PC-9 (cell line): ENCODE results near the gene FGFR2. TPM values are rescaled to one million over a fixed set of nuclear protein-coding genes. Genes with fewer than 3 reads are reported as not detected.

ENCODE experiments used
- BruUV-seq: library from RNA; stranded (reverse); fragments of 400-500 nt; replicated peaks from 2 replicates; lab custom pipeline; 2021; lab: Mats Ljungman, UMichigan
- CTCF ChIA-PET: fragments of 300-600 bp; sonication (Branson Sonifier 250); formaldehyde crosslinking; loops from one replicate; lab custom pipeline; 2022; ENCODE audit warnings: antibody characterized with exemption; lab: Charles Lee
- POLR2A ChIA-PET: fragments of 300-600 bp; sonication (Branson Sonifier 250); formaldehyde crosslinking; loops from one replicate; lab custom pipeline; 2022; ENCODE audit warnings: antibody characterized with exemption; ENCODE audit not compliant: unreplicated experiment; lab: Charles Lee
- DNase-seq, 2 experiments: peaks; one replicate each; pipeline versions ENCODE4 v3.0.0 to v3.0.0-alpha.2; 2015 to 2022; ENCODE audit warnings: mixed read lengths in 1 of 2
- H2AFZ ChIP-seq: fragments of 200-600 bp; sonication (generic); 2 replicates; pipeline ENCODE4 v1.8.1; 2017; ENCODE audit warnings: antibody characterized with exemption
- H3F3A ChIP-seq: fragments of 200-600 bp; sonication (generic); 2 replicates; pipeline ENCODE4 v1.8.1; 2017; ENCODE audit warnings: antibody characterized with exemption, mild to moderate bottlenecking, low read depth; ENCODE audit not compliant: insufficient read depth
- H3K27ac ChIP-seq: fragments of 200-600 bp; sonication (generic); 2 replicates; pipeline ENCODE4 v1.6.1; 2016; ENCODE audit warnings: mixed run types
- H3K27me3 ChIP-seq: fragments of 200-600 bp; sonication (generic); 2 replicates; pipeline ENCODE4 v1.6.1; 2016; ENCODE audit warnings: low read depth, mixed run types; ENCODE audit not compliant: insufficient read depth
- H3K36me3 ChIP-seq: fragments of 200-600 bp; sonication (generic); 2 replicates; pipeline ENCODE4 v1.6.1; 2016; ENCODE audit warnings: low read depth, mixed run types
- H3K4me1 ChIP-seq: fragments of 200-600 bp; sonication (generic); replicated peaks from 2 replicates; pipeline ENCODE4 v1.6.1; 2016; ENCODE audit warnings: mixed run types; ENCODE audit not compliant: insufficient read depth
- H3K4me2 ChIP-seq: fragments of 200-600 bp; sonication (generic); 2 replicates; pipeline ENCODE4 v1.6.1; 2017; ENCODE audit warnings: mixed run types
- H3K4me3 ChIP-seq: fragments of 200-600 bp; sonication (generic); 2 replicates; pipeline ENCODE4 v1.6.1; 2016; ENCODE audit warnings: mixed run types
- H3K79me2 ChIP-seq: fragments of 200-600 bp; sonication (generic); 2 replicates; pipeline ENCODE4 v1.6.1; 2017; ENCODE audit warnings: low read depth, mixed run types
- H3K9me2 ChIP-seq: fragments of 200-600 bp; sonication (generic); 2 replicates; pipeline ENCODE4 v1.8.1; 2017; ENCODE audit warnings: mild to moderate bottlenecking; ENCODE audit not compliant: insufficient read depth
- H3K9me3 ChIP-seq: fragments of 200-600 bp; sonication (generic); 2 replicates; pipeline ENCODE4 v1.8.1; 2016; ENCODE audit warnings: low read depth; ENCODE audit not compliant: insufficient read depth
- H4K20me1 ChIP-seq: fragments of 200-600 bp; sonication (generic); 2 replicates; pipeline ENCODE4 v1.8.1; 2017; ENCODE audit not compliant: insufficient read depth
- EZH2 ChIP-seq: fragments of 200-600 bp; sonication (generic); IDR thresholded peaks from 2 replicates; pipeline ENCODE4 v1.8.0; 2017; ENCODE audit warnings: antibody characterized with exemption, low read depth
- intact Hi-C: fragments of 100-400 bp; cut with micrococcal nuclease; formaldehyde crosslinking; loops from one replicate; pipeline ENCODE4 v1.10.0; 2022; ENCODE audit not compliant: unreplicated experiment
- total RNA-seq: library from RNA; stranded (reverse); gene quantifications from 2 replicates; pipeline ENCODE4 v1.2.3, GENCODE V29; 2021
- TF ChIP-seq, protein P1 (sequence below): fragments of 200-600 bp; sonication (generic); conservative IDR thresholded peaks from 2 replicates; pipeline ENCODE4 v1.6.1; 2017; ENCODE audit warnings: mixed run types, antibody characterized with exemption, mild to moderate bottlenecking, moderate library complexity

The FGFR2 gene
- total RNA-seq, 1 experiment from 2014 or later: not detected

DNA sequence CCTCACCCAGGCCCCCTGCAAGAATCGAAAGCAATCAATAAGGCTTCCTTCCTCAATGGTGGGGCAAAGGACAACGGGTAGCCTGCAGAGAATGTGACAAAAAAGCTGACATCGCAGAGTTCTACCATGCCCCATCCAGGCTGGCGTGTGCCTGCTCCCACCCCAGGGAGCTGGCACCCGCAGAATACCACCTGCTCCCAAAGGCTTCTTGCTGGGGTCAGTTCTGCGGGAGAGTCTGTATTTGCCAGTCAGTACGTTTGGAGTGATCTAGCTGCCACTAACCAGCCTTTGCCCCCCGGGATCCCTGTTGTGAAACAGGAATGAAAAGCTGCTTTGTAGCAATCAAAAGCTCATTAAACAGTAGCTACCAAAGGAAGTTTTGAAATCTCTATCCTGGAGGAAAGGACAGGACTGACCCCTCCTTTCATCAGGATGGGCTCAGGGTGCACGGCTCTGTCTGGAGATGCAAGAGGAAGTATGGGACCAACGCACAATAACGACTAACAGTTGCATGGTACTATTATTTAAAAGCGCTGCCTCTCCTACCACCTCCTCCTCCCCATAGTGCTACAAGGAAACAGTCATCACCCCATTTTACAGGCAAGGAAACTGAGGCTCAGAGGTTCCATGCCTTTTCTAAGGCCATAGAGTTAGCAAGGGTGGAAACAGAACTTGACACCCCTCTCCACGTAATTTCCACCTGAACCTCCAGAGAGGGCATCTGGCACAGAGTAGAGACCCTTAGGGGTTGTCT, 67.0 kb downstream of the FGFR2 start:
- Histone ChIP-seq H3K4me3 (no peak overlapping the region), H3K36me3 (no peaks in the 10 kb centered on the region), H3K27ac (no peak overlapping the region), H3K4me2 (no peak overlapping the region), H3K4me1 (no peaks in the 10 kb centered on the region), H3K9me3 (no peaks in the 10 kb centered on the region), H4K20me1 (no peaks in the 10 kb centered on the region), H3K9me2 (no peaks in the 10 kb centered on the region), H2AFZ (no peak overlapping the region), H3K27me3 (peaks cover 79% of the 10 kb centered on the region), H3K79me2 (no peaks in the 10 kb centered on the region), H3F3A (no peaks in the 10 kb centered on the region)
- ChIA-PET CTCF (no interaction called here), POLR2A (no interaction called here)
- no TSS peak for BruUV-seq
- DNase-seq: no peak
- TF ChIP-seq EZH2: no peak
- TF ChIP-seq, protein P1, sequence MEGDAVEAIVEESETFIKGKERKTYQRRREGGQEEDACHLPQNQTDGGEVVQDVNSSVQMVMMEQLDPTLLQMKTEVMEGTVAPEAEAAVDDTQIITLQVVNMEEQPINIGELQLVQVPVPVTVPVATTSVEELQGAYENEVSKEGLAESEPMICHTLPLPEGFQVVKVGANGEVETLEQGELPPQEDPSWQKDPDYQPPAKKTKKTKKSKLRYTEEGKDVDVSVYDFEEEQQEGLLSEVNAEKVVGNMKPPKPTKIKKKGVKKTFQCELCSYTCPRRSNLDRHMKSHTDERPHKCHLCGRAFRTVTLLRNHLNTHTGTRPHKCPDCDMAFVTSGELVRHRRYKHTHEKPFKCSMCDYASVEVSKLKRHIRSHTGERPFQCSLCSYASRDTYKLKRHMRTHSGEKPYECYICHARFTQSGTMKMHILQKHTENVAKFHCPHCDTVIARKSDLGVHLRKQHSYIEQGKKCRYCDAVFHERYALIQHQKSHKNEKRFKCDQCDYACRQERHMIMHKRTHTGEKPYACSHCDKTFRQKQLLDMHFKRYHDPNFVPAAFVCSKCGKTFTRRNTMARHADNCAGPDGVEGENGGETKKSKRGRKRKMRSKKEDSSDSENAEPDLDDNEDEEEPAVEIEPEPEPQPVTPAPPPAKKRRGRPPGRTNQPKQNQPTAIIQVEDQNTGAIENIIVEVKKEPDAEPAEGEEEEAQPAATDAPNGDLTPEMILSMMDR: no peak
- intact Hi-C loops: no loop called here

DNA sequence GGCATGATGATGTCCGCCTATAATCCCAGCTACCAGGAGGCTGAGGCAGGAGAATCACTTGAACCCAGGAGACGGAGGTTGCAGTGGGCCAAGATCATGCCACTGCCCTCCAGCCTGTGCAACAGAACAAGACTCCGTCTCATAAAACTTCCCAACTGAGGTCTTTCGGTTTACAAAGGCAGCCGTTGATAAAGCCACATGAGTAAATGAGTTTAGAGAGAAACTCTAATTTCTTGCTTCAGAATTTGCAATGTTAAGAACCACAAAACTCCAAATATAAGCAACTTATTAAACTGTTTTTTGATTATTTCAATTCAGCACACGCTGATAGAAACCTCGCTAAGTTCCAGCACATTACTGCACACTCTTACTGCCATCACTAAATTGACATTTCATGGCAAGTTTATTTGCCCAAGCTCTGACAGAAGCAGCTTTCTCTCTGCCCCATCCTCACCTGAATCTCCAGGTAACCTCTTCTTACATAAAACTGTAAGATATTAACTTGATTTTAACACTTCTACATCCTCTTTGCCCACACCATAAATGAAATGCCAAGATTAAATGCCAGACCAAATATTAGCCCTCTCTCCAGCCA, 67.7 kb downstream of the FGFR2 start:
- H3K4me1 ChIP-seq: no peaks in the 10 kb centered on the region
- no peak overlapping the region for H2AFZ ChIP-seq
- H3K4me3 ChIP-seq: no peak overlapping the region
- H3K9me3 ChIP-seq: no peaks in the 10 kb centered on the region
- no peak for DNase-seq
- ChIA-PET POLR2A (no interaction called here), CTCF (no interaction called here)
- H3K4me2 ChIP-seq: no peak overlapping the region
- no peaks in the 10 kb centered on the region for H3F3A ChIP-seq
- H3K27ac ChIP-seq: no peak overlapping the region
- peaks cover 79% of the 10 kb centered on the region for H3K27me3 ChIP-seq
- H3K79me2 ChIP-seq: no peaks in the 10 kb centered on the region
- H3K36me3 ChIP-seq: no peaks in the 10 kb centered on the region
- no TSS peak for BruUV-seq
- H3K9me2 ChIP-seq: no peaks in the 10 kb centered on the region
- TF ChIP-seq, protein P1: no peak
- no peak for TF ChIP-seq EZH2
- H4K20me1 ChIP-seq: no peaks in the 10 kb centered on the region
- intact Hi-C loops: no loop called here

DNA sequence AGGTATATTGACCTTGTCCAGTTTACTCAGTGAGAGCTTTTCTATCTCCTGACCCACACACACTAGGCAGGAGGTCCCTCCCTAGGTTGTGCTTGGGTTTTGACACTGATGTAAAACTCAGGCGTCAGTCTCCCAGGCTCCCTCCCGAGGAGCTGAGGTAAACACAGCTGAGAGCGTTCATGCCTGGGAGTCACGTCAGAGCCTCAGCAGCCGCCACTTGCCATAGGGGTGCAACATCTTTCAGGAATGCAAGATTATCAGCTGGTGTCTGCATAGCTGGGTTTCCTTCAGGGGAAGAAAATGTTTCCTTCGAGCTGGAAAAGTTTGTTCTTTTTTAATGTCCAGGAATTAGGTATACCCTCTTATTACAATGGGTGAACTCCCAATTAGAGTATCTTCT, 70.6 kb downstream of the FGFR2 start:
- no peak overlapping the region for H2AFZ ChIP-seq
- no peaks in the 10 kb centered on the region for H3K4me1 ChIP-seq
- ChIA-PET POLR2A (interaction anchor here (0.6 kb wide), 1 partner anchor 417 kb away, joined by 19 read pairs; no protein-coding TSS in a partner anchor), CTCF (no interaction called here)
- no peaks in the 10 kb centered on the region for H3K9me2 ChIP-seq
- H3K4me2 ChIP-seq: no peak overlapping the region
- H4K20me1 ChIP-seq: no peaks in the 10 kb centered on the region
- no peaks in the 10 kb centered on the region for H3K79me2 ChIP-seq
- BruUV-seq: no TSS peak
- no peak overlapping the region for H3K4me3 ChIP-seq
- no peak overlapping the region for H3K27ac ChIP-seq
- H3F3A ChIP-seq: no peaks in the 10 kb centered on the region
- intact Hi-C loops: no loop called here
- no peak for DNase-seq
- no peaks in the 10 kb centered on the region for H3K36me3 ChIP-seq
- peaks cover 91% of the 10 kb centered on the region for H3K27me3 ChIP-seq
- TF ChIP-seq EZH2: no peak
- TF ChIP-seq, protein P1: no peak
- no peaks in the 10 kb centered on the region for H3K9me3 ChIP-seq
